ENCODE measurements around the gene CRB2. TPM values are rescaled to one million over a fixed set of nuclear protein-coding genes. Genes with fewer than 3 reads are reported as not detected.

The CRB2 gene
- total RNA-seq, 1 experiment from 2014 or later: 0.07 TPM

DNA sequence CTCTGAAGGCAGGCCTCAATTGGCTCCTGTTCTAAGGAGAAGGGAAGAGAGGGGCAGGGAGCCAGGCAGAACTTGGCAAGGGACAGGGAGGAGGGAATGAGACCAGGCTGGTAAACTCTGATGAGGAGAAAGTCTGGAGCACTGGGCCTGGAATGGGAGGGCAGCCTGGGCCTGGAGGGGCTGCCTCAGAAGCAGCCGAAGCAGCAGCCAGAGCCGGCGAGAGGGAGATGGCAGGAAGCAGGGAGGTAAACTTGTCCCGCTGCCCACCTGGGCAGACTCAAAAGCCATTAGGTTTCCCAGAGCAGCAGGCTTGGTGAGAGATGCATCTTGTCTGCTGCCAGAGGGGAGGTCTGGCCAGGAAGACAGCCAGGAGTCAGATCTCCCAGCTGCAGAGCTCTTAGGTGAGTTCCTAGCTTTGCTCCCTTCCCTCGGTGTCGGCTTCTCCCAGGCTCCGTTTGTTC, 37.0 kb upstream of the CRB2 start:
- no peaks in the 10 kb centered on the region for H3K9me2 ChIP-seq (ENCODE audit: insufficient read depth)
- H3K36me3 ChIP-seq (ENCODE audit: control insufficient read depth in 1 of 2, insufficient read depth in 2 of 2, low read length in 2 of 2): no peaks in the 10 kb centered on the region
- no peaks in the 10 kb centered on the region for H3K79me2 ChIP-seq (ENCODE audit: insufficient read depth, low read length)
- H3K27ac ChIP-seq (ENCODE audit: low read depth, low read length): no peak overlapping the region
- H3K4me2 ChIP-seq (ENCODE audit: low read length): no peak overlapping the region
- ChIA-PET RAD21 (ENCODE audit: low non-redundant PET in 1 of 2, low total read pairs in 2 of 2, uncharacterized antibody in 2 of 2, unreplicated experiment in 2 of 2) (no interaction called here), CTCF (no interaction called here), POLR2A (no interaction called here)
- H3K27me3 ChIP-seq (ENCODE audit: insufficient read depth, low read length): no peaks in the 10 kb centered on the region
- no TSS peak for BruUV-seq (replicated peaks)
- ATAC-seq: no peak
- H3K9ac ChIP-seq (ENCODE audit: low read length): no peak overlapping the region
- H3K4me1 ChIP-seq (ENCODE audit: control insufficient read depth in 1 of 2, insufficient read depth in 2 of 2, low read length in 2 of 2): peaks cover 0 to 6% of the 10 kb centered on the region in 2 experiments; a peak in 1 of 4 replicates
- no peak for DNase-seq (ENCODE audit: low read depth, low spot score)
- TF ChIP-seq ATF3 (IDR thresholded peaks at IDR 0.05) (no peak), SP1 (IDR thresholded peaks at IDR 0.05; ENCODE audit: low read depth) (no peak), RAD21 (IDR thresholded peaks at IDR 0.05; ENCODE audit: low read depth) (no peak), EZH2 (IDR thresholded peaks at IDR 0.05) (no peak), POLR2AphosphoS5 (IDR thresholded peaks at IDR 0.05; ENCODE audit: low read depth, low read length) (no peak), ZBTB33 (IDR thresholded peaks at IDR 0.05; ENCODE audit: extremely low read depth, insufficient replicate concordance, low read length) (no peak), SRF (IDR thresholded peaks at IDR 0.05; ENCODE audit: low read depth) (no peak), YY1 (IDR thresholded peaks at IDR 0.05; ENCODE audit: extremely low read depth, insufficient replicate concordance, low read depth, low read length) (no peak), JUND (IDR thresholded peaks at IDR 0.05) (no peak), SIN3A (IDR thresholded peaks at IDR 0.05; ENCODE audit: low read depth) (no peak), TCF7L2 (IDR thresholded peaks at IDR 0.05; ENCODE audit: borderline replicate concordance, extremely low read depth, insufficient read depth, insufficient read length) (no peak), EZH2phosphoT487 (IDR thresholded peaks at IDR 0.05; ENCODE audit: borderline replicate concordance) (no peak), EGR1 (IDR thresholded peaks at IDR 0.05; ENCODE audit: low read depth) (no peak), CTCF (IDR thresholded peaks at IDR 0.05 in 2 of 3, conservative IDR thresholded peaks at IDR 0.05 in 1 of 3; ENCODE audit: borderline replicate concordance in 1 of 3, insufficient read depth in 1 of 3, low read depth in 2 of 3, low read length in 2 of 3) (no peak), ZNF274 (IDR thresholded peaks at IDR 0.05; ENCODE audit: low read depth, low read length) (no peak), FOSL1 (IDR thresholded peaks at IDR 0.05; ENCODE audit: low read depth) (no peak), REST (IDR thresholded peaks at IDR 0.05; ENCODE audit: low read depth) (no peak), CBX3 (IDR thresholded peaks at IDR 0.05; ENCODE audit: low read depth) (no peak), ELF1 (IDR thresholded peaks at IDR 0.05; ENCODE audit: borderline replicate concordance, low read depth) (no peak)
- no peaks in the 10 kb centered on the region for H4K20me1 ChIP-seq (ENCODE audit: insufficient read depth)
- H2AFZ ChIP-seq (ENCODE audit: low read depth, low read length, poor library complexity, severe bottlenecking): no peak overlapping the region
- H3K9me3 ChIP-seq (ENCODE audit: control insufficient read depth in 1 of 2, insufficient read depth in 1 of 2, low read depth in 1 of 2, low read length in 2 of 2): no peaks in the 10 kb centered on the region
- no peak overlapping the region for H3K4me3 ChIP-seq (replicated peaks in 1 of 2; ENCODE audit: low read depth in 1 of 2, low read length in 2 of 2)
- intact Hi-C loops (cut with micrococcal nuclease): no loop called here
